ENCODE measurements around the gene CDCA3.
A peak's percentile ranks its signal among the peaks of the same experiment; 100 is the strongest.

CDCA3 gene

DNA sequence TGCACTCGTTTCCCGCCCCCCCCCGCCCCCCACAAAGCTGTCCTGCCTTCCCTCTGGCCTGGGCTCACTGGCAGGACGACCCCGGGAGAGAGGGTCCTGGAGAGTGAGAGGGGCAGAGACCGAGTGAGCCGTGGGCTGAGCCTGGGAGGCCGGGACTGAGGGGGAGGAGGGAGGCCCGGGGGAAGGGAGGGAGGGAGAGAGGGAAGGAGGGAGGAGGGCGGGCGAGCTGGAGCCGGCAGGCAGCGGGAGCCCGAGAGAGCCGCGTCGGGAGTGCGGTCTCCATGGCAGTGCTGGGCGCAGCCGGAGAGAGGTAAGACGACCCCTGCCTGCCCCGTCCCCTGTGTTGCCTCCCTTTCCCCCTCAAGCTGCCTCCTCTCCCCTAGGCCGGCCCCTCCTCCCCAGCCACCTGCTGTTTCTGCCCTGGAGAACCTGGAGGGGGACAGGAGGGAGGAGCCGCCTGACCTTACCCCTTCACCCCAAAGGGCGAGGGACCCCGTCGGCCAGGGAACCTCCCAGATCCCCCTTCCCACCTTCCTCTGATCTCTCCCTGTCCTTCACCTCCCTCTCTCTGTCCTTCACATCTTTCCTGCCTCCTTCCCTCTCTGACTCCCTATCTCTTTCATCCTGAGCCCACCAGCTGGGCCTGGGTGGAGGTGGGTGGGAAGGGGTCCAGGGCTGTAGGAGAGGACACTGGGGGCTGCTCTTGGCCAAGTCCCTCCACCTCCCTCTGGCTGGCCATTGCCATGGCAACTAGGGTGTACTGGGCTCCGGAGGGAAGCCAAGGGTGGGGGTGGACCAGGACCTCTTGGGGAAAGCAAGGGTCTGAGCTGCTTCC lies 29.3 kb downstream of the CDCA3 start, which contains the start of gene GPR162:
GPR162 (plus strand) TSS at position 231 of the 835 bp plus-strand sequence. CDS start 2,078 bp downstream, outside the sequence.
- DNase-seq (ENCODE audit: low spot score in 2 of 2), result peak; percentile 50 to 85
- Histone ChIP-seq H3K4me3 (peak within 1 kb of the TSS; percentile 33), H3K36me3 (replicated peaks) (no peaks in the 10 kb centered on the region), H3K9me3 (no peaks in the 10 kb centered on the region), H3K4me1 (peaks cover 12% of the 10 kb centered on the region), H3K27me3 (ENCODE audit: low read depth) (no peaks in the 10 kb centered on the region)
- in situ Hi-C loops (cut with MboI; ENCODE audit: low sequenced_read_pairs), result no loop called here

DNA sequence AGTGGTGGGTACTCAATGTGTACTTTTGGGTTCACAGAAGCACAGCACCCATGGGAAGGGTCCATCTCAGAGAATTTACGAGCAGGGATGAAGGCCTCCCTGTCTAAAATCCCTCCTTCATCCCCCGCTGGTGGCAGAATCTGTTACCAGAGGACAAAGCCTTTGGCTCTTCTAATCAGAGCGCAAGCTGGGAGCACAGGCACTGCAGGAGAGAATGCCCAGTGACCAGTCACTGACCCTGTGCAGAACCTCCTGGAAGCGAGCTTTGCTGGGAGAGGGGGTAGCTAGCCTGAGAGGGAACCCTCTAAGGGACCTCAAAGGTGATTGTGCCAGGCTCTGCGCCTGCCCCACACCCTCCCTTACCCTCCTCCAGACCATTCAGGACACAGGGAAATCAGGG lies 30.9 kb downstream of the CDCA3 start:
- DNase-seq (ENCODE audit: low spot score in 2 of 2), result no peak
- in situ Hi-C loops (cut with MboI; ENCODE audit: low sequenced_read_pairs), result no loop called here
- Histone ChIP-seq H3K27me3 (ENCODE audit: low read depth) (no peaks in the 10 kb centered on the region), H3K9me3 (no peaks in the 10 kb centered on the region), H3K4me1 (peaks cover 12% of the 10 kb centered on the region), H3K36me3 (replicated peaks) (no peaks in the 10 kb centered on the region), H3K4me3 (no peak overlapping the region)

DNA sequence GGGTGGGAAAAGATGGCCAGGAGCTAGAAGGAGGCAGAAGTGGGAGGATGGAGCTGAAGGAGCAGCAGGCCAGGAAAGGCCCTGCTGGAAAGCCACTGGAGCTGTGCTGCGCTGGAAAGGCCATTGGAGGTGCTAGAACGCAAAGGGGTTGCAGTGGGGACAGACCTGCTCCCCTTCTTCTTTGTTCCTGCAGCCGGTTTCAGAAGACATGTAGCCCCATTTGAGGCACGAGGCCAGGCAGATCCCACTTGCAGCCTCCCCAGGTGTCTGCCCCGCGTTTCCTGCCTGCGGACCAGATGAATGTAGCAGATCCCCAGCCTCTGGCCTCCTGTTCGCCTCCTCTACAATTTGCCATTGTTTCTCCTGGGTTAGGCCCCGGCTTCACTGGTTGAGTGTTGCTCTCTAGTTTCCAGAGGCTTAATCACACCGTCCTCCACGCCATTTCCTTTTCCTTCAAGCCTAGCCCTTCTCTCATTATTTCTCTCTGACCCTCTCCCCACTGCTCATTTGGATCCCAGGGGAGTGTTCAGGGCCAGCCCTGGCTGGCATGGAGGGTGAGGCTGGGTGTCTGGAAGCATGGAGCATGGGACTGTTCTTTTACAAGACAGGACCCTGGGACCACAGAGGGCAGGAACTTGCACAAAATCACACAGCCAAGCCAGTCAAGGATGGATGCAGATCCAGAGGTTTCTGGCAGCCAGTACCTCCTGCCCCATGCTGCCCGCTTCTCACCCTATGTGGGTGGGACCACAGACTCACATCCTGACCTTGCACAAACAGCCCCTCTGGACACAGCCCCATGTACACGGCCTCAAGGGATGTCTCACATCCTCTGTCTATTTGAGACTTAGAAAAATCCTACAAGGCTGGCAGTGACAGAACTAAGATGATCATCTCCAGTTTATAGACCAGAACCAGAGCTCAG lies 31.7 kb downstream of the CDCA3 start:
- in situ Hi-C loops (cut with MboI; ENCODE audit: low sequenced_read_pairs), result no loop called here
- H3K9me3 ChIP-seq, result no peaks in the 10 kb centered on the region
- H3K4me1 ChIP-seq, result peaks cover 12% of the 10 kb centered on the region
- H3K4me3 ChIP-seq, result no peak overlapping the region
- no peaks in the 10 kb centered on the region for H3K36me3 ChIP-seq (replicated peaks)
- no peak for DNase-seq (ENCODE audit: low spot score in 2 of 2)
- H3K27me3 ChIP-seq (ENCODE audit: low read depth), result no peaks in the 10 kb centered on the region; the same call in 1 of the 2 replicates

DNA sequence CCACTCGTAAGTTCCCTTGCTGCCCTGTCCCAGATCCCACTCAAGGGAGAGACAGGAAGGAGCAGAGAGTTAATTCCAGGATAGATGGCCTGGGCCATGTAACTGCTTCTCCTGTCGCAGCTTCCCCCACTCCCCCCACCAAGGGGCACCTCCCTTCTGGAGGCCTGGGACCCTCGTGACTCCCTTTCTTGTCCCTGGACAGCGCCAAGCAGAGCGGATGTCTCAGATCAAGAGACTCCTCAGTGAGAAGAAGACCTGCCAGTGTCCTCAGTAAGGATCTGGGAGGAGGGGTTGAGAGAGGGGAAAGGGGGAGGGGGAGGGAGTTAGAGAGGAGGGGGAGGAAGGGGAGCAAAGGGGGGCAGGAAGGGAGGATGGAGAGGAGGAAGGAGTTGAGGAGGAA lies 32.4 kb downstream of the CDCA3 start:
- in situ Hi-C loops (cut with MboI; ENCODE audit: low sequenced_read_pairs), result no loop called here
- no peak for DNase-seq (ENCODE audit: low spot score in 2 of 2)
- Histone ChIP-seq H3K36me3 (replicated peaks) (no peaks in the 10 kb centered on the region), H3K27me3 (ENCODE audit: low read depth) (peaks cover 4% of the 10 kb centered on the region; the same call in 1 of the 2 replicates), H3K4me1 (peaks cover 12% of the 10 kb centered on the region), H3K9me3 (no peaks in the 10 kb centered on the region), H3K4me3 (no peak overlapping the region)

DNA sequence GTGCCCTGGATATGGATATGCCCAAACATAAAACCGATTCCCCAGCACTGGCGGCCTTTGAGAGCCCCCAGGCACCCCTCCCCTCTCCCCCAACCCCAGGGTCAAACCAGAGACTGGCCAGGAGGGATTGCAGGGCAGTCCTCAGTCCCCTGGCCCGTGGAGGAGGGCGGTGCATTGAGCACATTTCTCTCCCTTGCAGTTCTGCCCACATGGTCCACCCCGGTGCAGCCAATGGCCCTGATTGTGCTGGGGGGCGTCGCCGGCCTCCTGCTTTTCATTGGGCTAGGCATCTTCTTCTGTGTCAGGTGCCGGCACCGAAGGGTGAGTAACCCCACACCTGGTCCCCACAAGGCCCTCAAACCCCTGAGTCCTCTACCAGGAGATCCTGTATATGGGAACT lies 32.9 kb downstream of the CDCA3 start:
- Histone ChIP-seq H3K36me3 (replicated peaks) (no peaks in the 10 kb centered on the region), H3K27me3 (ENCODE audit: low read depth) (peaks cover 4% of the 10 kb centered on the region; the same call in 1 of the 2 replicates), H3K4me1 (peaks cover 11% of the 10 kb centered on the region), H3K4me3 (no peak overlapping the region), H3K9me3 (no peaks in the 10 kb centered on the region)
- DNase-seq (ENCODE audit: low spot score in 2 of 2), result no peak
- in situ Hi-C loops (cut with MboI; ENCODE audit: low sequenced_read_pairs), result no loop called here

DNA sequence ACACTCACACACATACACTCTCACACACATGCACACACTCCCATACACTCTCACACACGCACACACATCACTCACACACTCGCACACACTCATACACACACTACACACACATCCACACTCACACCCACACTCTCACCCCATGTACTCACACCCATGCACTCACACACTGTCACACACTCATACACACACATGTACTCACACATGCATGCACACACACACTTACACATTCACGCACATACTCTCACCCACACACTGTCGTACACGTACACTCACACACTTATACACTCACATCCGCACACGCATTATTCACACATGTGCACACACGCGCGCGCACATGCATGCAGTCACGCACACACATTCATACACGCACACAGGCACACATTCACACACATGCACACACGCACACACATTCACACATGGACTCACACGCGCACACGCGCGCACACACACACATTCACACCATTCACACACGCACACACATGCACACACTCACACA lies 33.4 kb downstream of the CDCA3 start:
- in situ Hi-C loops (cut with MboI; ENCODE audit: low sequenced_read_pairs), result no loop called here
- Histone ChIP-seq H3K36me3 (replicated peaks) (no peaks in the 10 kb centered on the region), H3K27me3 (ENCODE audit: low read depth) (peaks cover 4% of the 10 kb centered on the region; the same call in 1 of the 2 replicates), H3K9me3 (no peaks in the 10 kb centered on the region), H3K4me1 (peaks cover 9% of the 10 kb centered on the region), H3K4me3 (no peak overlapping the region)
- DNase-seq (ENCODE audit: low spot score in 2 of 2), result no peak

DNA sequence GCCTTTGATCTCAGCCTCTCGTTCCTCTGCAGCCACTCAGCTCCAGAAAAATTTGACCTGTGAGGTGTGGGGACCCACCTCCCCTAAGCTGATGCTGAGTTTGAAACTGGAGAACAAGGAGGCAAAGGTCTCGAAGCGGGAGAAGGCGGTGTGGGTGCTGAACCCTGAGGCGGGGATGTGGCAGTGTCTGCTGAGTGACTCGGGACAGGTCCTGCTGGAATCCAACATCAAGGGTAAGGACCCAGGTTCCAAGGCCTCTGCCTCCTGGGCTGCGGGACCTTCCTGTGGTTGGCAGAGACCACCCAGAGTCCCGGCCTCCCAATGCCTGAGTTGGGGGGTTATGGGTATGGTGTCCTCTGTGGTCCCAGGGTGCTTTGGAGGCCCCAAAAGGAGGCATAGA lies 34.0 kb downstream of the CDCA3 start:
- Histone ChIP-seq H3K9me3 (no peaks in the 10 kb centered on the region), H3K4me1 (peaks cover 8% of the 10 kb centered on the region), H3K4me3 (no peak overlapping the region), H3K27me3 (ENCODE audit: low read depth) (peaks cover 4% of the 10 kb centered on the region; the same call in 1 of the 2 replicates), H3K36me3 (replicated peaks) (no peaks in the 10 kb centered on the region)
- in situ Hi-C loops (cut with MboI; ENCODE audit: low sequenced_read_pairs), result no loop called here
- no peak for DNase-seq (ENCODE audit: low spot score in 2 of 2)

DNA sequence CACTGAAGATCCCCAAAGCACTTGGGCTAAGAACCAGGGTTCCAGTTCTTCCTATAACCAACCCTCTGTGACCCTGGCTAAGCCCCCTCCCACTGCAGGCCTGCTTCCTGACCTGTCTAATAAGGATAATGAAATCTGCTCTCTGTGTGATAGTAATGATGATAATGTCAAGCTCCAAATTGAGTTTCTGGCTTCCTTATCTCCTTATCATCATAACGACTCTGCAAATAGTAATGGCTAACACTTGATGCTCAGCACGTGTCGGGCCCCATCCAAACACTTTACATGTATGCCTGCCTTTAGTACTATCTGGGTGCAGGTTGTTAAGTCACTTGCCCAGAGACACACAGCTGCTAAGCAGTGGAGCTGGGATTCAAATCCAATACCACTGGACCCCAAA lies 34.5 kb downstream of the CDCA3 start:
- in situ Hi-C loops (cut with MboI; ENCODE audit: low sequenced_read_pairs), result no loop called here
- H3K36me3 ChIP-seq (replicated peaks), result no peaks in the 10 kb centered on the region
- no peak overlapping the region for H3K4me3 ChIP-seq
- H3K9me3 ChIP-seq, result no peaks in the 10 kb centered on the region
- H3K27me3 ChIP-seq (ENCODE audit: low read depth), result peaks cover 4% of the 10 kb centered on the region; the same call in 1 of the 2 replicates
- peaks cover 4% of the 10 kb centered on the region for H3K4me1 ChIP-seq
- DNase-seq (ENCODE audit: low spot score in 2 of 2), result no peak

DNA sequence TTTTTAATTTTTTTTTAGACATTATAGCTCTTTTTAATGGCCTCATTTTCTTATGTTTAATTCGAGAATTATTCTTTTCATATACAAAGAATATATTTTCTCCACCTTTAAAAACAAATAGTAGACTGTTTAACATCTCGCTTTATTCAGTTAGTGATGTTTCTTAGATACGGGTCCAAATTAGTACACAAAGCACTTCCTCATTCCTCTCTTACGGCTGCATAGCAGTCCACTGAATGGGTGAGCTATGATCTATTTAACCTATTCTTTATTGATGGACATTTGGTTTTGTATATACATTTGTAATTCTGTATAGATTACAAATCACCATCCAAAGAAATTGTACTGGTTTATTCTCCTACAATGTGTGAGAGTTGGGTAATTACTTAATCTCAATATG lies 37.7 kb downstream of the CDCA3 start:
- DNase-seq (ENCODE audit: low spot score in 2 of 2), result no peak
- H3K9me3 ChIP-seq, result no peaks in the 10 kb centered on the region
- no peaks in the 10 kb centered on the region for H3K36me3 ChIP-seq (replicated peaks)
- peaks cover 4% of the 10 kb centered on the region; the same call in 1 of the 2 replicates for H3K27me3 ChIP-seq (ENCODE audit: low read depth)
- H3K4me3 ChIP-seq, result no peak overlapping the region
- no peaks in the 10 kb centered on the region for H3K4me1 ChIP-seq
- in situ Hi-C loops (cut with MboI; ENCODE audit: low sequenced_read_pairs), result no loop called here

DNA sequence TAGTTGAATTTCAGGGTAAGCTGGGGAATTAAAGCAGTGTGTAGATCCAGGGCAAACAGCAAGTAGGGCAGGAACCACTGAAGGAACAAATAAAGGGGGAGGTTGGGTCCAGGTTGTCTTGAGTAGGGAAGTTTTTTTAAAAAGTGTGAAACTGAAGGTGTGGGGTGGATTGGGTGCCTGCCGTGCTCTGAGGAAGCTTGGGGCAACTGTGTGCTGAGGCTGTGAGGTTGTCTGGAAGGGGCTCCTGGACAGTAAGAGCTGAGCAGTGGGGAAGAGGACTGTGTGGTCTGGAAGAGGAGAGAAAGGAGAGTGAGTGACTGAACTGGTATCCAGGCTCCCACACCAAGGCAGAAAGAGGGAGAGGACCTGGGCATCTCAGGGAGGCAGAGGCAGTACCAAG lies 40.3 kb downstream of the CDCA3 start:
- no peak overlapping the region for H3K4me3 ChIP-seq
- no peak for DNase-seq (ENCODE audit: low spot score in 2 of 2)
- in situ Hi-C loops (cut with MboI; ENCODE audit: low sequenced_read_pairs), result no loop called here
- H3K36me3 ChIP-seq (replicated peaks), result no peaks in the 10 kb centered on the region
- no peaks in the 10 kb centered on the region for H3K4me1 ChIP-seq
- H3K9me3 ChIP-seq, result no peaks in the 10 kb centered on the region
- peaks cover 4% of the 10 kb centered on the region; the same call in 1 of the 2 replicates for H3K27me3 ChIP-seq (ENCODE audit: low read depth)

DNA sequence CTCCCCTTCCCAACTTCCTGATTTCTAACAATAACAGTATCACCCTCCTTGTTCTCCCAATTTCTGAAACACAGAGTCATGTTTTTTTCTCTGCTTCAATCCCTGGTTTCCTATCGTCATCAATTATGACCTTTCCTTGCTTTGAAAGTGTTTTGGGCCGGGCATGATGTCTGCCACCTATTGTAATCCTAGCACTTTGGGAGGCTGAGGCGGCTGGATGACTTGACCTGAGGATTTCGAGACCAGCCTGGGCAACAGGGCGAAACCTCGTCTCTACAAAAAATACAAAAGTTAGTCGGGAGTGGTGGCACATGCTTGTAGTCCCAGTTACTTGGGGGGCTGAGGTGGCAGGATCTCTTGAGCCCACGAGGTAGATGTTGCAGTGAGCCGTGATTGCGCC lies 42.0 kb downstream of the CDCA3 start:
- Histone ChIP-seq H3K36me3 (replicated peaks) (no peaks in the 10 kb centered on the region), H3K4me3 (no peak overlapping the region), H3K9me3 (no peaks in the 10 kb centered on the region), H3K27me3 (ENCODE audit: low read depth) (peaks cover 4% of the 10 kb centered on the region; the same call in 1 of the 2 replicates), H3K4me1 (no peaks in the 10 kb centered on the region)
- no peak for DNase-seq (ENCODE audit: low spot score in 2 of 2)
- in situ Hi-C loops (cut with MboI; ENCODE audit: low sequenced_read_pairs), result no loop called here

DNA sequence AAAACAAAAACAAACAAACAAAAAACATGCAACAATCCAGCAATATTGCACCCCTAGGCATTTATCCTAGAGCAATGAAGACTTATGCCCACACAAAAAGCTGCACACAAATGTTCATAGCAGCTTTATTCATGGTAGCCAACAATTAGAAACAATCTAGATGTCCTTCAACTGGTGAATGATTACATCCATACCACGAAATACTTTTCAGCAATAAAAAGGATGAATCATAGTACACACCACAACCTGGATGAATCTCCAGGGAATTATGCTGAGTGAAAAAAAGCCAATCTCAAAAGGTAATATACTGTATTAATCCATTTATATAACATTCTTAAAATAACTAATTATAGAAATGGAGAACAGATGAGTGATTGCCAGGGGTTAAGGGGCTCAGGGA lies 43.9 kb downstream of the CDCA3 start:
- in situ Hi-C loops (cut with MboI; ENCODE audit: low sequenced_read_pairs), result no loop called here
- no peaks in the 10 kb centered on the region for H3K4me1 ChIP-seq
- no peaks in the 10 kb centered on the region for H3K27me3 ChIP-seq (ENCODE audit: low read depth)
- H3K9me3 ChIP-seq, result no peaks in the 10 kb centered on the region; the same call in 1 of the 2 replicates
- no peaks in the 10 kb centered on the region for H3K36me3 ChIP-seq (replicated peaks)
- H3K4me3 ChIP-seq, result no peak overlapping the region
- DNase-seq (ENCODE audit: low spot score in 2 of 2), result no peak

DNA sequence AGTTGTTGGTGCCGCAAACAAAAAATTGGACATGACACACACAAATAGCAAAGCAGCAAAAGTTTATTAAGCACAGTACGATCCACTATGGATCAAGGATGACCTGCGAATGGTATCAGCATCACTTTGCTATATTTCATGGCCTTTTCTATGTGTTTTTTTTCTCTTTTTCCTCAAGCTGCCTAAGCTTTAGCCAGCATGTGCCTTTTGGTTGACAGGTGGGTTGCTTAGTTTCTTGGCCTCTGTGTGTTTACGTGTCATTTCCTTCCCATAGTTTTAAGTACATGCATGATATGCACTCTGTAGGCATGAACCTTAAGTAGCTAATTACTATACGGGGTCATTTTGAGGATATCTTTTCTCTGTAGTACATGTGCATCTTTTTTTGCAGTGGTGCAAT lies 51.9 kb downstream of the CDCA3 start:
- Histone ChIP-seq H3K4me1 (no peaks in the 10 kb centered on the region), H3K9me3 (no peaks in the 10 kb centered on the region; the same call in 1 of the 2 replicates), H3K27me3 (ENCODE audit: low read depth) (no peaks in the 10 kb centered on the region), H3K4me3 (no peak overlapping the region), H3K36me3 (replicated peaks) (no peaks in the 10 kb centered on the region)
- DNase-seq (ENCODE audit: low spot score in 2 of 2), result no peak
- in situ Hi-C loops (cut with MboI; ENCODE audit: low sequenced_read_pairs), result no loop called here

Measured in HAP-1 (cell line).